Measurements from ENCODE around the gene CPLX3. TPM values are rescaled to one million over a fixed set of nuclear protein-coding genes. Genes with fewer than 3 reads are reported as not detected.

CPLX3 gene
- total and polyA plus RNA-seq, 2 of the 8 experiments (the other 6 are each of a cell fraction or from before 2014, with no cell fraction given) = 0.17 TPM; not detected in 1

DNA sequence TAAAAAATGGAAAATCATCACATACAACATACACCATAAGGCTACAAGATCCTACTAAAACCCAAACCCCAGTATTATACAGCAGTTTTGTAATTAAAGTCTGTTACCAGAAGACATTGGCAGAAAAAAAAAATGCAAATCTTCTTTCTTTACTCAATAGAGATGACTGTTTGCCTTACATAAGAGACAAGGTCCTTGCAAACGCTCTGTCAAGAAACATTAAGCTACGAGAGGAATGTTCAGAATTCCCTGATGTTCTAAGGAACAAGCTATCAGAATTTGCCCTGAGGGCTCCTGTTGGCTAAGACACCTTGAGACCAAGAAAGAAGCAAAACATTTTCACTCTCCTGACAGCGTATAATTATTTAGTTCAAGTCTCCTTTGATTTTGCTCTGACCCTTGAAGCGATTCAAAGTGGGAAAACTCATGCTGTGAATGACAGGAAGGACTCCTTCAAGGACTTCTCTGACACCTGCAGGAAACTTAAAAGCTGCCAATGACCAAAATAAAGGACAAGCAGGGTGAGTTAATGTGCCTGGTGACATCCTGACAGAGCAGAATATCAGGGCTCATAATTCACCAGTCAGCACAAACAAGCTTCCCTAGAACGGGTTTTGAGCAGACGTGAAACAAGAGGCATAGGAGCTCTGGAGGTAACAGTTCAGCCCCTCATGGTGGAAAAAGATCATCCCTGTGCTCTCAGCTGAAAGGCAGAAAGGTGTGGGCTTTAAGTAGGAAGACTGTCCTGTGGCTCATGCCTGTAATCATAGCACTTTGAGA, 44.2 kb downstream of the CPLX3 start (continued):
- TF ChIP-seq GTF2F1 (IDR thresholded peaks at IDR 0.05; ENCODE audit: borderline replicate concordance, low read depth, low read length) (no peak), TAF1 (IDR thresholded peaks at IDR 0.05; ENCODE audit: low read depth, low read length) (no peak), RAD21 (IDR thresholded peaks at IDR 0.05 in 1 of 2, conservative IDR thresholded peaks at IDR 0.05 in 1 of 2; ENCODE audit: low read depth in 2 of 2, low read length in 2 of 2) (no peak), EZH2 (IDR thresholded peaks at IDR 0.05; ENCODE audit: low read depth, low read length, severe bottlenecking) (no peak), TCF12 (IDR thresholded peaks at IDR 0.05; ENCODE audit: low read depth, low read length) (no peak), CBX8 (IDR thresholded peaks at IDR 0.05; ENCODE audit: borderline replicate concordance, low read depth, low read length) (no peak), RBBP5 (IDR thresholded peaks at IDR 0.05; ENCODE audit: borderline replicate concordance, low read depth, low read length) (no peak)

All from H1 (cell line).